ENCODE measurements around the gene GNAI3.

DNA sequence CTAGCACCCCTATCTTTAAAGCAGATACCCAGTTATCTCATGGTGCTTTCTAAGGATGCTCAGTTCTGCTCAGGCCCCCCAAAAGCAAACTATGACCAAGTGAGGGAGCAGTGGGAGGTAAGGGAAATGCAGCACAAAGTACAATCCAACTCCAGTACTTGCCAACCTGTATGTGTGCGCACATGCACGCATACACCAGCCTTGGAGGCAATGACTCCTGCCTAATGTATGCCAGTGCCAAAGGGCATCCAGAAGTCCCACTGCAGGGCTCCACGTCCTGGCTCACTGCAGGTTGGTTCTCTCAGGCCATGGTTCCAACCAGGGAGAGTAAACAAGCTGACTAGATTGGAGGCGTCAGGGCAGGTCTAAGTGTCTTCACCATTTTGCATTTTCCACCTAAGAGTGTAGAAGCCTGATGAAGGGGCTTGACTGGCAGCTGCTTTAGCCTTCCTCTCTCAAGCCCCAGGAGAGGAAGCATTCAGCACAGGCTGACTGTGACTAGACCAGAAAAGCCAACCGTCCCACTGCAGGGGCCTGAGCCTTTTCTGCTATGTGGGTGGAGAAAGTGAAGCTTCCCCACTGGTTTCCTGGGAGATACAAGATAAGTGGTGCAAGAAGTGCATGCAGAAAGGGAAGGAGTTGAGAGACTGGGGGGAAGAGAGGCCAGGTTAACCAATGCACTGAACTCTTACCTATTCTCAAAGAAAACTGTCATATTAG, 46.6 kb upstream of the GNAI3 start:
- TF ChIP-seq, protein P1, sequence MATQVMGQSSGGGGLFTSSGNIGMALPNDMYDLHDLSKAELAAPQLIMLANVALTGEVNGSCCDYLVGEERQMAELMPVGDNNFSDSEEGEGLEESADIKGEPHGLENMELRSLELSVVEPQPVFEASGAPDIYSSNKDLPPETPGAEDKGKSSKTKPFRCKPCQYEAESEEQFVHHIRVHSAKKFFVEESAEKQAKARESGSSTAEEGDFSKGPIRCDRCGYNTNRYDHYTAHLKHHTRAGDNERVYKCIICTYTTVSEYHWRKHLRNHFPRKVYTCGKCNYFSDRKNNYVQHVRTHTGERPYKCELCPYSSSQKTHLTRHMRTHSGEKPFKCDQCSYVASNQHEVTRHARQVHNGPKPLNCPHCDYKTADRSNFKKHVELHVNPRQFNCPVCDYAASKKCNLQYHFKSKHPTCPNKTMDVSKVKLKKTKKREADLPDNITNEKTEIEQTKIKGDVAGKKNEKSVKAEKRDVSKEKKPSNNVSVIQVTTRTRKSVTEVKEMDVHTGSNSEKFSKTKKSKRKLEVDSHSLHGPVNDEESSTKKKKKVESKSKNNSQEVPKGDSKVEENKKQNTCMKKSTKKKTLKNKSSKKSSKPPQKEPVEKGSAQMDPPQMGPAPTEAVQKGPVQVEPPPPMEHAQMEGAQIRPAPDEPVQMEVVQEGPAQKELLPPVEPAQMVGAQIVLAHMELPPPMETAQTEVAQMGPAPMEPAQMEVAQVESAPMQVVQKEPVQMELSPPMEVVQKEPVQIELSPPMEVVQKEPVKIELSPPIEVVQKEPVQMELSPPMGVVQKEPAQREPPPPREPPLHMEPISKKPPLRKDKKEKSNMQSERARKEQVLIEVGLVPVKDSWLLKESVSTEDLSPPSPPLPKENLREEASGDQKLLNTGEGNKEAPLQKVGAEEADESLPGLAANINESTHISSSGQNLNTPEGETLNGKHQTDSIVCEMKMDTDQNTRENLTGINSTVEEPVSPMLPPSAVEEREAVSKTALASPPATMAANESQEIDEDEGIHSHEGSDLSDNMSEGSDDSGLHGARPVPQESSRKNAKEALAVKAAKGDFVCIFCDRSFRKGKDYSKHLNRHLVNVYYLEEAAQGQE (IDR thresholded peaks at IDR 0.05; ENCODE audit: insufficient replicate concordance, low read depth), result no peak
- TF ChIP-seq CTCF (IDR thresholded peaks at IDR 0.05; ENCODE audit: insufficient read depth, low read length), result no peak
- TF ChIP-seq GABPA (IDR thresholded peaks at IDR 0.05; ENCODE audit: low read depth), result no peak
- TF ChIP-seq POLR2AphosphoS5 (IDR thresholded peaks at IDR 0.05; ENCODE audit: low read depth), result no peak

All from HL-60 (cell line).